Fibroblast of upper back skin (primary cell): ENCODE results near the gene HS6ST1.

Source experiments
- DNase-seq: peaks from one replicate; pipeline ENCODE4 v3.0.0-alpha.2; 2013

The HS6ST1 gene

GRCh38 chr2:128293870-128294455 lies 24.7 kb downstream of the HS6ST1 start:
- no peak for DNase-seq

DNA sequence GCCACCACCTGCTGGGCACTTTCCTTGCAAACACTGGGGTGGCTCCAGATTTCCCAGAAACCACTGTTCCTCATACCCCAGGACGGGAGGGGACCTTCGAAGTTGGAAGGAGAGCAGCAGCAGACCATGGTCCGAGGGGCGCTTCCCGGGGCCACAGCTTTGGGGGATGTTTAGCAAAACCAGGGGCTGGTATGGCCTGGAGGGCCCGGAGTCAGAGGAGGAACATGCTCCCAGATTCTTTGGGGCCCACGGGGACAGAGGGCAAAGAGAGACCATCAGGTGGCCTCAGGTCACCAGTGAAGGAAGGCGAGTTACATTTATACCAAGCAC lies 25.3 kb downstream of the HS6ST1 start:
- DNase-seq = no peak

DNA sequence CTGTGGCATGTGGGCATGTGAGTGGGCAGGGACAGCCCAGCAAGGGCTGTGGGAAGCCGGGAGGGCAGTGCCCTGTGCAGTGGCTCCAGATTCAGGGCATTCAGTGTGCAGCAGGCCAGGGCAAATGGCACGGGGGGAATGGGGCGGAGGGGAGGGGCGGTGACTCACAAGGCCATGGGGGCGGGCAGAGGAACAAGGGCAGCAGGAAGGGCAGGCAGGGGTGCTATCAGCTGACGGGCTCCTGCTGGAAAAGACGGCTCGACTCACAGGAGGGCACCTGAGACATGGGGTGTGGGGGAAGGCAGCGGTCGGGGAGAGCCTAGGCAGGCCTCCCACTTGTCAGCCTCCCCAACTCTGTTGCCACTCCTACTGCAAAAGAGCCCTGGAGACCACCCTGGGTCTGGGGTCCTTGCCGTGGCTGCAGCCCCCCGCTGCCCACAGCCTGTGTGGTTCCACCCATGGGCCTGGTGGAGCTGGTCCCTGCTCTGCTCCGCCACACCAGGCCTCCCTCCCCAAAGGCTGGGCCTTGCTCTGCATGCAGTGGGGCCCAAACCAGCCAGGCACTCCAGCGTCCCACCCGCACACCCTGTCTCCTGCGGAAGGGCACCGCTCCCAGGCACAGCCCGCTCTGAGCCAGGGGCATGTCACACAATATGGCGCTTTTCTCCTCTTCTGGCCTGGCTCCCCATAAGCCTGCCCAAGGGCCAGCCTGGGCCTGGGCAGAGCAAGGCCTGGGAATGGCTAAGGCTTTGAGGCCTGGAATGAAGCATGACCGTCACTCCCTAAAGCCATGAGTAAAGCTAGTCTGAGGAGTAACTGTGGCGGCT lies 25.9 kb downstream of the HS6ST1 start:
- no peak for DNase-seq

DNA sequence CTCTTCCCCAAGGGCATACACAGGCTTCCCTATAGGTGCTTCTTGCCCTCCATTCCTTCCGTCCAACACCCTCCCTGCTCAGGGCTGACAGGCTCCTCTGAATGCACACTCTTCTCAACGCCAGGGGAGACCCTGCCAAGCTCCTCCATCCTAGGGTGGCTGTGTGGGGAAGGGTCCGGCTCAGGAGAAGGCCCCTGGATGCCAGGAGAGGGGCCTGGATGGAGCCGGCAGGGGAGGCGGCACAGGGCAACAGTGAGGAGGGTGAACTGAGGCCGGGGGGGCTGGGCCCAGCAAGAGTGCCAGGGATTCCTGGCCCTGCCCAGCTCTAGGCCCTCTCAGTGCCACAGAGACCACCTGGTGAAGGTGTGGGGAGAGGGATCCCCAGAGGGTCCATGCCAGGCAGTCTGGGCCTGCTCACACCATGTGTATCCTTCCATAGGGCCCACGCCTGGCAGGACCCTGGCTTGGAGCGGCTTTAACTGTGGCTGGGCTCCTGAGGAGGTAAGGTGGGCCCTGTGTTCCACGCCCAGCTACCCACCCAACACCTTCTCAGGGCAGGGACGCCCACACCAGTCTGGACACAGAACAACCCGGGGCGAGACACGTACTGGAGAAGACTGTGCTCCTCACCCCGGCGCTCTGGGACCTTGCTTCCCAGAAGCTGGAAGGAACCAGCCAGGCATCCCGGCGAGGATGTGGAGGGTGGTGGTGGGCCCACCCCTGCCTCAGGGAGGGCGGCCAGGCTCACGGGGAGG lies 26.6 kb downstream of the HS6ST1 start:
- DNase-seq = no peak

GRCh38 chr2:128291161-128291843 lies 27.4 kb downstream of the HS6ST1 start:
- DNase-seq = no peak

- DNase-seq = peak; percentile 36
These were observed 28.3 kb downstream of the HS6ST1 start for GRCh38 chr2:128290356-128290755.

GRCh38 chr2:128289439-128289838 lies 29.2 kb downstream of the HS6ST1 start:
- DNase-seq = no peak

DNA sequence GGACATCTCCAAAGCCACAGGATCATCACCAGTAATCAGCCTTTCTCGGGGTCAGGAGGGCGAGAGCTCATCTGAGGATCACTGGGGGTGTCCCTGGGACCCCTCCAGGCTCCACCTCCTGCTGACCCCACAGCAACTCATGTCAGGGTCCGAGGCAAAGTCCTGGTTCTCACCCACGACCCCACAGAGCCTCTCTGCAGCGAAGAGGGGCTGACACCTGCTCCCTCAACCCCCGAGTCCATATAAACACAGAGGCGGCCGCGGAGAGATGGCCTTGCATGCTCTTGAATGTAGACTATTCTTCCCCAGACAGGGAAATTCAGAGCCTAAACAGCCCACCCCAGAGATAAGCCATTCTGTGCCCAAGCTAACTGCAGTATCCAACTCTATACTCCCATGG lies 29.9 kb downstream of the HS6ST1 start:
- no peak for DNase-seq

GRCh38 chr2:128287780-128288735 lies 30.6 kb downstream of the HS6ST1 start:
- DNase-seq = no peak

GRCh38 chr2:128286905-128287779 lies 31.5 kb downstream of the HS6ST1 start:
- no peak for DNase-seq

- DNase-seq = no peak
These were observed 32.5 kb downstream of the HS6ST1 start for GRCh38 chr2:128286011-128286721.

DNA sequence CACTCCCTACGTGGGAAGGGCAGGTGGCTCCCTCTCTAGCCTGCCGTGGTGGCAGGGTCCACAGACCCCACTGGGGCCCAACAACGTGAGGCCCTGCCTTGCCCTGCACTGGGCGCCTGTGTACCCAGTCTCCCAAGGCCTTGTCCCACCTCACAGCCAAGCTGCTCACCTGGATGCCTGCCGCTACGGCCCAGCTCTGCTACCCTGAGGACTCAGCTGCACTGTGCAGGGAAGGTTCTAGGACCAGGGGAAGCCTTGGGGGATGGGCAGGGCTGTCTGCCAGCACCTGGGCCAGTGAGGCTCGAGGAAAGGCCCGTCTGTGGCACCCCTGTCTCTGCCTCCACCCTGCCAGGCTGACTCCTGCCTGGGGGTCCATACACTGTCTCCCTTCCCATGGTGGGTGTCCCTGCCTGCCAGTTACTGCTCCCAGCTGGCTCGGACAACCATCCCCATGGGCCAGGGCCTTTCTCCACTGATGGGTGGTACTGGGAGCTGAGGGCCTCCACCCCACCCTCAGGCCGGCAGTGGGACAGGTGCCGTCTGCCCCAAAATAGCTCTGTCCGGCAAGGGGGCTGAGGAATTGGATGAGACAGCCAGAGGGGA lies 33.2 kb downstream of the HS6ST1 start:
- no peak for DNase-seq

GRCh38 chr2:128284841-128285240 lies 33.8 kb downstream of the HS6ST1 start:
- no peak for DNase-seq

- no peak for DNase-seq
These were observed 34.6 kb downstream of the HS6ST1 start for GRCh38 chr2:128284037-128284441.

- DNase-seq = no peak
These were observed 35.5 kb downstream of the HS6ST1 start for GRCh38 chr2:128282976-128283810.

GRCh38 chr2:128282246-128282975 lies 36.3 kb downstream of the HS6ST1 start:
- no peak for DNase-seq

GRCh38 chr2:128281852-128282245 lies 36.8 kb downstream of the HS6ST1 start:
- no peak for DNase-seq

DNA sequence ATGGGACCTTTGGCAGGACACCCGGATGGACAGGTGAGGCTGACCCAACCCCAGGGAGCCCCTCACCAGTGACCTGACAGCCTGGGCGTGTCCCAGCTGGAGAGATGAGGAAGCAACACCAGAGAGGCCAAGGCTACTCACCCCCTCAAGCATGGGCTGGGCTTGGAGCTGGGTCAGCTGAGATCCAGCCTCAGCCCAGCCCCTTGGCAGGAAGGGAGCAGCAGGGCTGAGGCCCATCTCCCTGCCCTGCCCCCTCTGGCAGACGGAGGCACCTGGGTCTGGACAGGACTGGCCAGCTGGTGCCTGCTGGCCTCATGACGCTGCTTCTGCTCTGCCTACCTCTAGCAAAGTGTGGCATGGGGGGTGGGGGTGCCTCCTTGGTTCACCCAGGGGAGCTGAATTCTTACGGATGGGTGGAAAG lies 37.8 kb downstream of the HS6ST1 start:
- DNase-seq = no peak
